ENCODE data around the gene CPEB4.

CPEB4 gene

GRCh38 chr5:173916233-173916632, 28.1 kb downstream of the CPEB4 start:
- DNase-seq = no peak

DNA sequence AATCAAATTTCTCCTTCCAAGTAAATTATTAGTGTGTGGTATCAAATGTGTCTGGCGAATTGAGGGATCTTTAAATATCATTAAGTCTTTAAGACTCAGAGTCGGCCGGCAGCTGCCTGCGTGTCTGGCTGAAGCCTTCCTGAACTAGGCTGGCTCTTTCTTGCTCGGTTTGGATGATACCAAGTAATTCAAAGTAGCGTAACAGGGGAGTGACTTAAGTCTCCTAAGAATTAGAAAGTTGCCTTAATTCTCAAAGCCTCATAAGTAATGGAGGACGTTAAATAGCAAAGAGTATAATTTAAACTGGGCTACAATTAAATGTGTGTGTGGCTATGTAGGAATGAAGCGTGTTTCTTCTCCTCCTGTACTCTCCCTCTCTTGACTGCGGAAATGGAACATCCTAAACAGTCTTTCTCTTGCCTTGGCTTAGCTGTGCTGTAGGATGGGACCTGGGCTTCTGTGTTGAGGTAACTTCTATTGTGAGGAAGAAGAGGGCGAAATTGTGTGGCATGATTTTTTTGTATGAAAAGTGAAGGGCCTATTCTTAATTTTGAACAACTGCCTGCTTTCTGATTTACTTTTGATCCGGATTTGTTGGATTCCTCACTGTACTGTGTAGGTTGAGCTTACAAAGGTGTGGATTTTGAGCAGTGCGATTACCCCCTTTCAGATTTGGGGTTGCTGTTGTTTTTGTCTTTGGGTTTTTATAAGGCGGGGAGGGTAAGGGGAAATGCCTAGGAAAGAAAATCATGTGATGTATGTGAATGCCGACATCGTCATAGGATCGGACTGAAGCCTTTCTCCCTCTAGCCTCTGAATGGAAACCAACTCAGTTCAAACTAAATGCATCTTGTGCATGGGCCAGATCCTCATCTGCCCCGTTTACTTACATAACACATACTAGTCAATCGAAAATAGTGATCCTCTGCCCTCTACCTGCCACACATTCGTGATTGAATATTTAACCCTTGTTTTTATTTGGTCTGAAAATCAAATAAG, 29.9 kb downstream of the CPEB4 start:
- DNase-seq = peak; percentile 40

- no peak for DNase-seq
Observed at GRCh38 chr5:173919443-173919842, 31.3 kb downstream of the CPEB4 start.

- DNase-seq = no peak
Observed at GRCh38 chr5:173920024-173920753, 32.0 kb downstream of the CPEB4 start.

DNA sequence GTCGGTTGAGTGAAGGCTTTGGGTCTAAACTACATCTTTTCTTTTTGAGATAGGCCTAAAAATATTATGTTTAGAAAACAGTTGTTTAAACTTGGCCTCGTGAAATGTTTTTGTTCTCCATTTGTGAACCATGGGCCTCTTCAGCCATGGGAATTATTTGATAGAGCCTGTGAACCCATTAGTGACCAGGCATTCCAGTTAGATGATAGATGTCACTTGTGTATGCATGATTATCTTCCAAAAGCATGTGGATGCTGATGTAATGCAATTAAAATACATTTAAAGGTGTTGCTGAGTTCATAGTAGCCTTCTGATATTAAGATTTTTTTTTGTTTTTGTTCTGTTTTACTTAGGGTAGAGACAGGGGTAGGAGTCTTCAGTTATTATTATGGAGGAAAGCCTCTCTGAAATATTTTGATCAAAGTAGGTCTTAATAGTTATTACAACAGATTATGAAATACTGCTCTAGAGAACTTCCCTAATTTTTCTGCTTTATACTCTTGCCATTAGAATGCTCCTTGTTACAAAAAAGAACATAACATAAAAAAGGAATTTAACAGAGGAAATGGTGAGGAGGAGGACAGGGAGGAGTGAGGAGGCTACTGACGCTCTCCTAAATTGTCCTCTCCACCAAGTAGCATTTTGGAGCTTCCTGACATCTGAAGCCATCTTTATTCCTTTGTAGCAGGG, 32.9 kb downstream of the CPEB4 start:
- no peak for DNase-seq

- DNase-seq = no peak
Observed at GRCh38 chr5:173922527-173922926, 34.4 kb downstream of the CPEB4 start.

GRCh38 chr5:173923218-173924095, 35.3 kb downstream of the CPEB4 start:
- DNase-seq = no peak

GRCh38 chr5:173924899-173925298, 36.8 kb downstream of the CPEB4 start:
- DNase-seq = no peak

- DNase-seq = peak; percentile 24
Observed at GRCh38 chr5:173925449-173926071, 37.4 kb downstream of the CPEB4 start.

DNA sequence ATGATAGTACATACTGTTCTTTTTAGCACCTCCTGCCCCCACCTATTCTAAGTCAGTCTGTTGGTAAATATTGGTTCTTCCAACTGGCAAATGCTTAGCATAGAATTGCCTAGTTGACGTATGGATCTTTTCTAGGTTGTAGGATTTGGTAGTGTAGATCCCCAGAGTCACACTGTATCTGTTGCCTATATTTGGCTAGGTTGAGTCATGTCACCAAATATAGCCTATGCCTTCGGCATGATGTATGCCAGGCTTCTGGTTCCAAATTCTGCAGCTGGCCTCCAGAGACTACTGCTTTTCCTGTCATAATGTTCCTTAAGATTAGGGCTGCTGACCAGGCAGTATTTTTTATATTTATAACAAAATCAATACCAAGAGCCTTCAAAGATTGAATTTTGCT, 38.2 kb downstream of the CPEB4 start:
- no peak for DNase-seq

- no peak for DNase-seq
Observed at GRCh38 chr5:173928871-173929574, 40.9 kb downstream of the CPEB4 start.

DNA sequence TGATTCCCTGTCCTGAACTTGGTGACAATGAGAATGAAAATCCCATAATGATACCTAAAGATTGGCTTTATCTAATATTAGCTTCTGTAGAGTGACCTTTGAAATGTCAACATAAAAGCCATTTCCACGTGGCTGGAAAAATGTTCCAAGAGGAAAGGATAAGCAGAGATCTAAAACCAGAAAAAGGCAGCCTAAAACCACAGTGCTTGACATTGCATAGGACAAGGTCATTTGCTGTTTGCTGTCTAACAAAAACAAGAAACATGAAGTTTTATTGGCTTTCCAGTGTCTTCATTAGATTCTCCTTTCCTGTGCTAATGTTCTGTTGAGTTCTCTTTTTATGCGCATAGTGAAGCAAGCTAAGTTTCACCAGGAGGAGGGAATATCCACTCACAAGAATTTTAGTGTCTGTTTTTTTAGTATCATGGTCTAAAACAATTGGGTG, 44.6 kb downstream of the CPEB4 start:
- no peak for DNase-seq

GRCh38 chr5:173933901-173934300, 45.8 kb downstream of the CPEB4 start:
- DNase-seq = no peak

GRCh38 chr5:173935396-173935795, 47.2 kb downstream of the CPEB4 start:
- DNase-seq = no peak

- no peak for DNase-seq
Observed at GRCh38 chr5:173940269-173940668, 52.1 kb downstream of the CPEB4 start.

DNA sequence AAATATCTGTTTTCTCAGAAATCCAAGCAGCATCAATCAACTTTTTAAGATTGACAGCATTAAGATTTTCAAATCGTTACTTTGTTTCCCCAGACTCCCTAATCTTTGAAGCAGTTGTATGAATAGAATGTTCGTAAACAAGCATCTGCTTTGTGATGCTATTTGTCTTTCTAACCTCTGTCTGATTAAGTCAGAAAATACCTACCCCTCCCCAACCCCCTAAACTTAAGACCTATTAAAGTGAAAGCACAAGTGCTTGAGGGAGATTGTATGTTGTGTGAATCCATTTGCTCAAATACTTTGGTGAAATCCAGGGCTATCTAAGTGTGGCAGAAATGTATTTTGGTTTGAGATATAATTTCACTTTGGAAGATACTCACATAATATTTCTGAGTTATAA, 53.0 kb downstream of the CPEB4 start:
- DNase-seq = no peak

- no peak for DNase-seq
Observed at GRCh38 chr5:173941758-173942401, 53.7 kb downstream of the CPEB4 start.

GRCh38 chr5:173944511-173944910, 56.4 kb downstream of the CPEB4 start:
- no peak for DNase-seq

GRCh38 chr5:173945160-173945559, 57.0 kb downstream of the CPEB4 start:
- no peak for DNase-seq

GRCh38 chr5:173946323-173946722, 58.2 kb downstream of the CPEB4 start:
- no peak for DNase-seq

- DNase-seq = no peak
Observed at GRCh38 chr5:173950829-173951228, 62.7 kb downstream of the CPEB4 start.
